Astrocyte of the cerebellum (primary cell): ENCODE results near the gene MBIP.
A peak's percentile ranks its signal among the peaks of the same experiment; 100 is the strongest.

Experiments
- DNase-seq: peaks from one replicate; pipeline ENCODE4 v3.0.0-alpha.2; 2011; ENCODE audit warnings: low read depth
- H3K4me3 ChIP-seq: 2 replicates; pipeline ENCODE4 v1.5.1; 2011; ENCODE audit warnings: mild to moderate bottlenecking, low read depth, low read length, moderate library complexity
- in situ Hi-C: cut with HindIII; loops from 2 replicates; pipeline ENCODE4 v1.10.0; 2017; ENCODE audit warnings: low sequenced_read_pairs
- TF ChIP-seq, protein P1 (sequence below): IDR thresholded peaks from 2 replicates; pipeline ENCODE4 v1.5.1; 2012; ENCODE audit warnings: low read length, low read depth, moderate library complexity, mild to moderate bottlenecking; ENCODE audit errors: missing control alignments

Gene MBIP

DNA sequence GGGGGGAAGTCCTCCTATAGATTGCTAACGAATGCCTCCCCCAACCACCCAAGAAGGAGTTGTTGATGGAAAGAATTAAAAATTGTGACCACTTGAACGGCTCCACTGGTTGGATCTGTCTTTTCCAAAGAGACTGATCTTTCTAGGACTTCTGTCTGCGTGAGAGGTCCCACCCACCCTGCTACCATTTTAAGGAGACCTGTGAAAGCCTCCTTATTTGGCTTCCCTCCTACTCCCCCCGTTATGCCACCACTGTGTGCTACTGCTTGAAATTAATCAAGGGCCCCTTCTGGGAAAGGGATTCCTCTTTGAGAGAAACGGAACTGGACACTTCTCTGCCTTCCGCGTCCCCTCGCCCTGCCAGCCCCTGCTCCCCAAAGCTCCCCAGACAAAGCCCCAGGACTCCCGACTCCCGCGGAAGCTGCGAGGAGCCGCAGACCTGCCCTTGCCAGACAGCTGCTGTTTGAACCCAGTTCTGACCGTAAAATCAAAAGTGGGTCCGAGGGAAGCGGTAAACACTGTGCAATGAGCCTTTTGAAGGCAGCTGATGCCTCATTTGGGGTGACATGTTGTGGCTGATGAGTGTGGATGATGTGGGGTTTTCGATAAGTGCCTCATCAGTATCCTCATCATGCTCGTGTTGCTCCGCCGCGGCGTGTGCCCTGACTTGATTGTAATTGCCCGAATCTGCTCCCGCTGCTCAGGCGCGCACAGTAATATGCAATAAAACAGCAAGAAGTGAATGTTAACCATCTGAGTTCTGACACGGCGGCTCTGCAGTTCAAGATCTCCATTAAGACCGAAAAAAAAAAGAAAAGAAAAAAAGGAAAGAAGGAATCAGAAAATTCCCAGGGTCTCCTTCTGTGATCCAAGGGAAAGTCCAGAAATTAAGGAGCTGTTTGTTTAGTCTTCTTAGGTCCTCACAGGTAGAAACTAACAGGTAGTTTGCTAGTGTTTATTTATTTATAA lies 48.2 kb downstream of the MBIP start:
- TF ChIP-seq, protein P1, sequence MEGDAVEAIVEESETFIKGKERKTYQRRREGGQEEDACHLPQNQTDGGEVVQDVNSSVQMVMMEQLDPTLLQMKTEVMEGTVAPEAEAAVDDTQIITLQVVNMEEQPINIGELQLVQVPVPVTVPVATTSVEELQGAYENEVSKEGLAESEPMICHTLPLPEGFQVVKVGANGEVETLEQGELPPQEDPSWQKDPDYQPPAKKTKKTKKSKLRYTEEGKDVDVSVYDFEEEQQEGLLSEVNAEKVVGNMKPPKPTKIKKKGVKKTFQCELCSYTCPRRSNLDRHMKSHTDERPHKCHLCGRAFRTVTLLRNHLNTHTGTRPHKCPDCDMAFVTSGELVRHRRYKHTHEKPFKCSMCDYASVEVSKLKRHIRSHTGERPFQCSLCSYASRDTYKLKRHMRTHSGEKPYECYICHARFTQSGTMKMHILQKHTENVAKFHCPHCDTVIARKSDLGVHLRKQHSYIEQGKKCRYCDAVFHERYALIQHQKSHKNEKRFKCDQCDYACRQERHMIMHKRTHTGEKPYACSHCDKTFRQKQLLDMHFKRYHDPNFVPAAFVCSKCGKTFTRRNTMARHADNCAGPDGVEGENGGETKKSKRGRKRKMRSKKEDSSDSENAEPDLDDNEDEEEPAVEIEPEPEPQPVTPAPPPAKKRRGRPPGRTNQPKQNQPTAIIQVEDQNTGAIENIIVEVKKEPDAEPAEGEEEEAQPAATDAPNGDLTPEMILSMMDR = no peak
- in situ Hi-C loops = no loop called here
- peak overlapping the region; percentile 41 for H3K4me3 ChIP-seq
- DNase-seq = peak; percentile 6

DNA sequence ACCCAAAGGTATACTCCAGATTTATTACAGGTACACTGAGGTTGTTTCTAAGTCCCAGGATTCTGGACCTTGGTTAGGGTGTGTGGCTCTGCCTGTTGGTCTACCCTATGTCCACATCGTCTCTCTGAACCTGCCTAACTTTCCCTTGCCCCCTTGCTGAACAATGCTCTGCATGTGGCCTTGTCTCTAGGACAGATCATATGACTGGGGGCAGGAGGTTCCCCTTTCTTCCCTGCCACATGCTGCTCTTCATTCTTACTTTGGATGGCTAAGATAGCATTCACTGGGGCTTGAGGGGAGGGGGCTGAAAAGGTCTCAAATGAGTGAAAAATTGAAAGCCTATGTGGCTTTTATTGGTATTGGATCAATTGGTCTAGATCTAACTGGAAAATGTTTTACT lies 49.2 kb downstream of the MBIP start:
- no peak for DNase-seq
- in situ Hi-C loops = no loop called here

DNA sequence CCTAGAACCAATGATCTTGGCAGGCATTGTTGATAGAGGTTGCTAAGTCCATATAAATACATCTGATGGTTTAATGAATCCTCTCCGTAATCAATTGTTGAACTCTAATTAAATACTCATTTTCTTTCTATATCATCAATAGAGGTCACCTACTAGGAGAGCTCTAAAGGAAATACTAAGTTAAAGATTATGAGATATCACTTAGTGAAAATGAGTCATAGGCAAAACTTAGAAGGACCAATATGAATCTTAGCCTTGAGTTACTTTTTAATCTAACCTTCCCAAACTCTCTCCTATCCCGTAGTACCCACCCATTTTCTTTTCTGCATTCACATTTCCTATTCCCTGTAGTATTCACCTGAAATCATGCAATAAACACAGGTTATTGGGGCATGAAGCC lies 50.2 kb downstream of the MBIP start:
- in situ Hi-C loops = no loop called here
- TF ChIP-seq, protein P1 = no peak
- DNase-seq = no peak
- H3K4me3 ChIP-seq = no peak overlapping the region

More for the DNA sequence above, 49.2 kb downstream of the MBIP start:
- TF ChIP-seq, protein P1 = no peak
- H3K4me3 ChIP-seq = no peak overlapping the region

DNA sequence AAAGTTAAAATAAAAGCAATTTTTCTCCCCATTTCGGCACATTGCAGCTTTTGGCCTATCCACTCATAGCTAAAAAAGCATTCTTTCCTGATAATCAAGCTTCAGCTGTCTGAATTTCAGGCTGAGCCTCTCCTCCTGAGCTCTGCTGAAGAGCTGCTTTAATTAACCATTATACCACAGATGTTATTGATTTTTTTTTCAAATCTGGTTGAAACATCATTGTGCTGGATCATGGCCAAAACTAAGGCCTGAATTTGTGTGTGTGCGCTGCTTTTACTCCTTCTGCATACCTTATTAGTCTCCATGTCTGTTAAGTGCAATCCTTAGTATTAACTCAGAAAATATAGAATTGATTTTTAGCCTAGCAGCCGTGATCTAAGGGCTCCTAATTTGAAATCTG lies 52.3 kb downstream of the MBIP start:
- in situ Hi-C loops = no loop called here
- TF ChIP-seq, protein P1 = no peak
- H3K4me3 ChIP-seq = no peak overlapping the region
- DNase-seq = no peak

DNA sequence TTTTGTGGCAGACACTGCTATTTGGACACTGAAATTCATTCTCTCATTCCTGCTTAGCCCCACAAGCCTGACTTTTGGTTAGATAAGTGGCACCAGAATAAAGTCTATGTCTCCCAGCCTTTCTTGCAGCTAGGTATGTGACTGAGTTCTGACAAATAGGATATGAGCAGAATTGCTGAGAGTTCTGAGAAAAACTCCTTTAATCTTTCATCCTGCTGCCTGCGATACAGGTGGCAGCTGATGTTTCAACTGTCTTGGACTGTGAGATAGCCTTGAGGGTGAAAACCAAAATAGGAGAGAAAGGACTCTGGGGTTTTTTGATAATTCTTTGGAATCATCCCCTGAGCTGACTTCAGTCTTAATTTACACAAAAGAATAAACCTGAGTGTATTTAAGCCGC lies 55.8 kb downstream of the MBIP start:
- DNase-seq = no peak
- no peak overlapping the region for H3K4me3 ChIP-seq
- TF ChIP-seq, protein P1 = no peak
- in situ Hi-C loops = no loop called here

DNA sequence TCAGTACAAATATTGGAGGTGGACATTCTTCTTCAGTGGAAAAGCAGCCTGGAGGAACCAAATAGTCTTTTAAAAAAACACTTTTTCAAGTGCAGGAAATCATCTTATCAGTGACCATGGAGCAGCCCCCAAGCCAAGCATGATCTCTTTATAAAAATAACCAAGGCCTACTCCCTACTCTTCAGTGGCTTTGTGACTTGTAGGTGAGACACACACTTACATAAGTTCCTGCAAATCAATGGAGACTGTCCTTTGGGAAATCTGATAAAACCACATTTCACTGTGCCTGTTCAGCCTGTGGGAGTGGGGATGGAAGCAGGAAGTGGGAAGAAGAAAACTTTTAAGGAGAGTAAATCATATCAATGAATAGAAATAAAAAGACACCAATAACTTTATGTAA lies 56.3 kb downstream of the MBIP start:
- H3K4me3 ChIP-seq = no peak overlapping the region
- in situ Hi-C loops = no loop called here
- no peak for DNase-seq
- TF ChIP-seq, protein P1 = no peak
